Esophagus squamous epithelium (tissue), 4 donors: ENCODE results near the gene MEIS2.

ENCODE experiments used
- POLR2A ChIP-seq, 4 donors: fragments of 450-650 bp; IDR thresholded peaks; one replicate each; pipeline ENCODE4 v1.6.1; 2017; ENCODE audit warnings: antibody characterized with exemption in 4 of 4, mild to moderate bottlenecking in 4 of 4, moderate library complexity in 3 of 4
- TF ChIP-seq, protein P1 (sequence below), 6 experiments: fragments of 450-650 bp in 4 of 6; fragments of 200-600 bp in 2 of 6; sonication (generic) in 2 of 6; IDR thresholded peaks; one replicate each; pipeline ENCODE4 v1.5.1; 2016 to 2019; ENCODE audit warnings: antibody characterized with exemption in 6 of 6, mild to moderate bottlenecking in 4 of 6, moderate library complexity in 4 of 6

GRCh38 chr15:37090543-37091175, 9.7 kb downstream of the MEIS2 start:
- TF ChIP-seq, protein P1, sequence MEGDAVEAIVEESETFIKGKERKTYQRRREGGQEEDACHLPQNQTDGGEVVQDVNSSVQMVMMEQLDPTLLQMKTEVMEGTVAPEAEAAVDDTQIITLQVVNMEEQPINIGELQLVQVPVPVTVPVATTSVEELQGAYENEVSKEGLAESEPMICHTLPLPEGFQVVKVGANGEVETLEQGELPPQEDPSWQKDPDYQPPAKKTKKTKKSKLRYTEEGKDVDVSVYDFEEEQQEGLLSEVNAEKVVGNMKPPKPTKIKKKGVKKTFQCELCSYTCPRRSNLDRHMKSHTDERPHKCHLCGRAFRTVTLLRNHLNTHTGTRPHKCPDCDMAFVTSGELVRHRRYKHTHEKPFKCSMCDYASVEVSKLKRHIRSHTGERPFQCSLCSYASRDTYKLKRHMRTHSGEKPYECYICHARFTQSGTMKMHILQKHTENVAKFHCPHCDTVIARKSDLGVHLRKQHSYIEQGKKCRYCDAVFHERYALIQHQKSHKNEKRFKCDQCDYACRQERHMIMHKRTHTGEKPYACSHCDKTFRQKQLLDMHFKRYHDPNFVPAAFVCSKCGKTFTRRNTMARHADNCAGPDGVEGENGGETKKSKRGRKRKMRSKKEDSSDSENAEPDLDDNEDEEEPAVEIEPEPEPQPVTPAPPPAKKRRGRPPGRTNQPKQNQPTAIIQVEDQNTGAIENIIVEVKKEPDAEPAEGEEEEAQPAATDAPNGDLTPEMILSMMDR (IDR thresholded peaks at IDR 0.05): no peak
- TF ChIP-seq POLR2A (IDR thresholded peaks at IDR 0.05): no peak
